ENCODE measurements around the gene KIAA1671. TPM values are rescaled to one million over a fixed set of nuclear protein-coding genes. Genes with fewer than 3 reads are reported as not detected.

The KIAA1671 gene
- total RNA-seq, 4 donors from 2014 or later, result 30.6 to 52.7 (median 39.9) TPM

GRCh38 chr22:25170426-25170980 lies 218.0 kb downstream of the KIAA1671 start:
- Histone ChIP-seq H3K27ac (no peak overlapping the region), H3K4me1 (peaks cover 0 to 16% (median 0%) of the 10 kb centered on the region in 4 donors)

GRCh38 chr22:25172153-25172552 lies 219.6 kb downstream of the KIAA1671 start:
- no peak overlapping the region for H3K27ac ChIP-seq
- WGBS, 2 donors, result 55 to 57% methylated on average over 5 of the region's 5 CpGs
- peaks cover 0 to under 1% (median 0%) of the 10 kb centered on the region in 4 donors for H3K4me1 ChIP-seq
- TF ChIP-seq EP300 (IDR thresholded peaks at IDR 0.05) (no peak), POLR2A (IDR thresholded peaks at IDR 0.05) (no peak), CTCF (IDR thresholded peaks at IDR 0.05) (peak in 3 of 5 experiments; percentile 5 to 33 (median 18))
- H3K27me3 ChIP-seq, result no peaks in the 10 kb centered on the region
- peaks cover 0 to 71% (median 0%) of the 10 kb centered on the region in 3 donors for H3K36me3 ChIP-seq
- H3K4me3 ChIP-seq, result no peak overlapping the region
- H3K9me3 ChIP-seq, result no peaks in the 10 kb centered on the region
- no peak for DNase-seq (ENCODE audit: low spot score in 2 of 2)

More at GRCh38 chr22:25170426-25170980, 218.0 kb downstream of the KIAA1671 start:
- no peak for DNase-seq (ENCODE audit: low spot score in 2 of 2)
- WGBS, 2 donors, result 85 to 88% methylated on average over 16 of the region's 16 CpGs
- Histone ChIP-seq H3K27me3 (no peaks in the 10 kb centered on the region), H3K4me3 (no peak overlapping the region), H3K36me3 (peaks cover 0 to 55% (median 0%) of the 10 kb centered on the region in 3 donors), H3K9me3 (no peaks in the 10 kb centered on the region)
- no peak for TF ChIP-seq EP300 (IDR thresholded peaks at IDR 0.05)
- TF ChIP-seq CTCF (IDR thresholded peaks at IDR 0.05), result no peak
- no peak for TF ChIP-seq POLR2A (IDR thresholded peaks at IDR 0.05)

GRCh38 chr22:25174156-25174887 lies 221.8 kb downstream of the KIAA1671 start:
- Histone ChIP-seq H3K27ac (no peak overlapping the region), H3K27me3 (no peaks in the 10 kb centered on the region), H3K4me3 (no peak overlapping the region), H3K4me1 (no peaks in the 10 kb centered on the region), H3K36me3 (peaks cover 0 to 93% (median 0%) of the 10 kb centered on the region in 3 donors), H3K9me3 (peaks cover 0 to 3% (median 0%) of the 10 kb centered on the region in 4 donors)
- no peak for DNase-seq (ENCODE audit: low spot score in 2 of 2)
- TF ChIP-seq POLR2A (IDR thresholded peaks at IDR 0.05), result no peak
- TF ChIP-seq EP300 (IDR thresholded peaks at IDR 0.05), result no peak
- TF ChIP-seq CTCF (IDR thresholded peaks at IDR 0.05), result no peak
- WGBS, 2 donors, result 88 to 96% methylated on average over 13 of the region's 13 CpGs

- H3K27ac ChIP-seq, result no peak overlapping the region
- DNase-seq (ENCODE audit: low spot score in 2 of 2), result no peak
- no peak for TF ChIP-seq EP300 (IDR thresholded peaks at IDR 0.05)
- no peak overlapping the region for H3K4me3 ChIP-seq
- WGBS, 2 donors, result 72 to 74% methylated on average over 6 of the region's 6 CpGs
- H3K36me3 ChIP-seq, result peaks cover 0 to 99% (median 0%) of the 10 kb centered on the region in 3 donors
- no peaks in the 10 kb centered on the region for H3K4me1 ChIP-seq
- no peaks in the 10 kb centered on the region for H3K27me3 ChIP-seq
- peaks cover 0 to 9% (median 0%) of the 10 kb centered on the region in 4 donors for H3K9me3 ChIP-seq
Observed at GRCh38 chr22:25174888-25175411, 222.4 kb downstream of the KIAA1671 start.

DNA sequence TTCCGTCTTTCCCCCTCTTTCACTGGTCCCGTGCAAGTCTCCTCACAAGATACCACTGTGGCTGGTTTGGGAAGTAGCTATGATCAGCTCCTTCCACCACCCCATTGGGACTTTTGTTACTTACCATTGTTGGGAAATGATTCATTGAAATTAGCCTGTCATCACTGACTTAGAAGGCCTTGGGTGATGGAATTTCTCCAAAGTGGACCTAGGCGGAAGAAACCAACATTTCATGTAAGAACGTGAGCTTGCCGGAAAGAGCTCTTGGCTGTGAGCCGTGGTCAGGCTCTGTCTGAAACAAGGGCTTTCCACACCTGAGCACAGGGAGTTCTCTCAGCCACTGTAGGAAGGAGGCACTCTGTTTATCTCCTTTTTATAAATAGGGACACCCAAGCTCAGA lies 223.7 kb downstream of the KIAA1671 start:
- Histone ChIP-seq H3K4me3 (no peak overlapping the region), H3K9me3 (peaks cover 0 to 11% (median 0%) of the 10 kb centered on the region in 4 donors), H3K27ac (no peak overlapping the region), H3K36me3 (peaks cover 0 to 99% (median 0%) of the 10 kb centered on the region in 3 donors), H3K4me1 (no peaks in the 10 kb centered on the region), H3K27me3 (no peaks in the 10 kb centered on the region)
- TF ChIP-seq CTCF (IDR thresholded peaks at IDR 0.05) (no peak), EP300 (IDR thresholded peaks at IDR 0.05) (no peak), POLR2A (IDR thresholded peaks at IDR 0.05) (no peak)
- 88 to 92% methylated on average over 6 of the region's 6 CpGs for WGBS, 2 donors
- no peak for DNase-seq (ENCODE audit: low spot score in 2 of 2)
